Measurements from ENCODE around the gene SLC25A43.

SLC25A43 gene

GRCh38 chrX:119442286-119442685, 43.1 kb downstream of the SLC25A43 start:
- H3K4me3 ChIP-seq (ENCODE audit: low read depth, low read length), result no peak overlapping the region
- no peak for TF ChIP-seq CTCF (IDR thresholded peaks at IDR 0.05; ENCODE audit: low read depth, low read length)

- TF ChIP-seq CTCF (IDR thresholded peaks at IDR 0.05; ENCODE audit: low read depth, low read length), result no peak
- H3K4me3 ChIP-seq (ENCODE audit: low read depth, low read length), result no peak overlapping the region
Measured at GRCh38 chrX:119453202-119453601, 54.1 kb downstream of the SLC25A43 start.

- no peak for TF ChIP-seq CTCF (IDR thresholded peaks at IDR 0.05; ENCODE audit: low read depth, low read length)
- no peak overlapping the region for H3K4me3 ChIP-seq (ENCODE audit: low read depth, low read length)
Measured at GRCh38 chrX:119455264-119455663, 56.1 kb downstream of the SLC25A43 start.

- no peak overlapping the region for H3K4me3 ChIP-seq (ENCODE audit: low read depth, low read length)
- no peak for TF ChIP-seq CTCF (IDR thresholded peaks at IDR 0.05; ENCODE audit: low read depth, low read length)
Measured at GRCh38 chrX:119459181-119459580, 60.0 kb downstream of the SLC25A43 start.

GRCh38 chrX:119465555-119465954, 66.4 kb downstream of the SLC25A43 start:
- no peak overlapping the region for H3K4me3 ChIP-seq (ENCODE audit: low read depth, low read length)
- no peak for TF ChIP-seq CTCF (IDR thresholded peaks at IDR 0.05; ENCODE audit: low read depth, low read length)

- no peak for TF ChIP-seq CTCF (IDR thresholded peaks at IDR 0.05; ENCODE audit: low read depth, low read length)
- H3K4me3 ChIP-seq (ENCODE audit: low read depth, low read length), result no peak overlapping the region
Measured at GRCh38 chrX:119466970-119467369, 67.8 kb downstream of the SLC25A43 start.

GRCh38 chrX:119467433-119467832, 68.3 kb downstream of the SLC25A43 start:
- TF ChIP-seq CTCF (IDR thresholded peaks at IDR 0.05; ENCODE audit: low read depth, low read length), result no peak
- no peak overlapping the region for H3K4me3 ChIP-seq (ENCODE audit: low read depth, low read length)

Data from WI38 (cell line).